DOHH2 (cell line): ENCODE results near the gene KCNJ1.

Experiments used
- EZH2phosphoT487 ChIP-seq: fragments of 200-600 bp; sonication (generic); IDR thresholded peaks from 2 replicates; pipeline ENCODE4 v1.6.1; 2017; ENCODE audit warnings: borderline replicate concordance, mild to moderate bottlenecking, antibody characterized with exemption, low read length, moderate library complexity, mixed read lengths
- TF ChIP-seq, protein P1 (sequence below): fragments of 200-600 bp; sonication (generic); IDR thresholded peaks from one replicate; pipeline ENCODE4 v1.5.1; 2014; ENCODE audit warnings: antibody characterized with exemption, mild to moderate bottlenecking, low read depth, low read length; ENCODE audit not compliant: poor library complexity, severe bottlenecking

- TF ChIP-seq, protein P1, sequence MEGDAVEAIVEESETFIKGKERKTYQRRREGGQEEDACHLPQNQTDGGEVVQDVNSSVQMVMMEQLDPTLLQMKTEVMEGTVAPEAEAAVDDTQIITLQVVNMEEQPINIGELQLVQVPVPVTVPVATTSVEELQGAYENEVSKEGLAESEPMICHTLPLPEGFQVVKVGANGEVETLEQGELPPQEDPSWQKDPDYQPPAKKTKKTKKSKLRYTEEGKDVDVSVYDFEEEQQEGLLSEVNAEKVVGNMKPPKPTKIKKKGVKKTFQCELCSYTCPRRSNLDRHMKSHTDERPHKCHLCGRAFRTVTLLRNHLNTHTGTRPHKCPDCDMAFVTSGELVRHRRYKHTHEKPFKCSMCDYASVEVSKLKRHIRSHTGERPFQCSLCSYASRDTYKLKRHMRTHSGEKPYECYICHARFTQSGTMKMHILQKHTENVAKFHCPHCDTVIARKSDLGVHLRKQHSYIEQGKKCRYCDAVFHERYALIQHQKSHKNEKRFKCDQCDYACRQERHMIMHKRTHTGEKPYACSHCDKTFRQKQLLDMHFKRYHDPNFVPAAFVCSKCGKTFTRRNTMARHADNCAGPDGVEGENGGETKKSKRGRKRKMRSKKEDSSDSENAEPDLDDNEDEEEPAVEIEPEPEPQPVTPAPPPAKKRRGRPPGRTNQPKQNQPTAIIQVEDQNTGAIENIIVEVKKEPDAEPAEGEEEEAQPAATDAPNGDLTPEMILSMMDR, result no peak
- TF ChIP-seq EZH2phosphoT487, result no peak
These were observed 40.5 kb upstream of the KCNJ1 start for GRCh38 chr11:128907585-128907984.
